H1 (cell line): ENCODE data around the gene MAP7D1.

Experiments used
- CTCF ChIP-seq, 3 experiments: IDR thresholded peaks; 1 replicate in 2 of 3; 2 replicates in 1 of 3; pipeline versions ENCODE4 v1.5.1 to v1.6.1; 2011; ENCODE audit warnings: low read length in 3 of 3, mild to moderate bottlenecking in 3 of 3, inconsistent platforms in 2 of 3, low read depth in 1 of 3, moderate library complexity in 1 of 3; ENCODE audit not compliant: insufficient read depth in 1 of 3; ENCODE audit errors: control extremely low read depth in 1 of 3
- EP300 ChIP-seq, 2 experiments: IDR thresholded peaks; 1 replicate in 1 of 2; 2 replicates in 1 of 2; pipeline ENCODE4 v1.6.1; 2011 to 2012; ENCODE audit warnings: low read depth in 2 of 2, low read length in 2 of 2, mild to moderate bottlenecking in 2 of 2, borderline replicate concordance in 1 of 2, inconsistent platforms in 1 of 2, moderate library complexity in 1 of 2
- EZH2 ChIP-seq: fragments of 200-600 bp; sonication (generic); IDR thresholded peaks from 2 replicates; pipeline ENCODE4 v1.7.1; 2012; ENCODE audit warnings: low read depth, mild to moderate bottlenecking, moderate library complexity, low read length, inconsistent platforms; ENCODE audit not compliant: severe bottlenecking
- GTF2F1 ChIP-seq: IDR thresholded peaks from 2 replicates; pipeline ENCODE4 v1.6.1; 2012; ENCODE audit warnings: low read depth, low read length, improper control_type of control experiment, borderline replicate concordance
- HDAC6 ChIP-seq: IDR thresholded peaks from one replicate; pipeline ENCODE4 v1.7.1; 2012; ENCODE audit warnings: low read depth, mild to moderate bottlenecking, inconsistent platforms, low read length, moderate library complexity
- POLR2A ChIP-seq, 2 experiments: IDR thresholded peaks; 1 replicate in 1 of 2; 2 replicates in 1 of 2; pipeline ENCODE4 v1.6.1; 2011; ENCODE audit warnings: low read depth in 2 of 2, low read length in 2 of 2, mild to moderate bottlenecking in 2 of 2; ENCODE audit errors: control extremely low read depth in 1 of 2
- TF ChIP-seq, protein P1 (sequence below): IDR thresholded peaks from 2 replicates; pipeline ENCODE4 v1.6.1; 2012; ENCODE audit warnings: inconsistent platforms

- TF ChIP-seq GTF2F1 (no peak), POLR2A (IDR thresholded peaks at IDR 0.05; ENCODE audit: control extremely low read depth in 1 of 2, low read depth in 2 of 2, low read length in 2 of 2) (no peak), CTCF (IDR thresholded peaks at IDR 0.05; ENCODE audit: control extremely low read depth in 1 of 3, insufficient read depth in 1 of 3, low read depth in 1 of 3, low read length in 3 of 3) (no peak), HDAC6 (no peak), EP300 (IDR thresholded peaks at IDR 0.05; ENCODE audit: borderline replicate concordance in 1 of 2, low read depth in 2 of 2, low read length in 2 of 2) (no peak), EZH2 (no peak)
- TF ChIP-seq, protein P1, sequence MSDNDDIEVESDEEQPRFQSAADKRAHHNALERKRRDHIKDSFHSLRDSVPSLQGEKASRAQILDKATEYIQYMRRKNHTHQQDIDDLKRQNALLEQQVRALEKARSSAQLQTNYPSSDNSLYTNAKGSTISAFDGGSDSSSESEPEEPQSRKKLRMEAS = no peak
Measured at GRCh38 chr1:36115200-36115669, 40.7 kb upstream of the MAP7D1 start.
